MM.1S (cell line): ENCODE data around the gene PTPRN2.

Source experiments
- DNase-seq: peaks from one replicate; pipeline ENCODE4 v3.0.0-alpha.2; 2015
- H2AFZ ChIP-seq: fragments of 300-600 bp; sonication (generic); 2 replicates; pipeline ENCODE4 v1.6.0; 2016; ENCODE audit warnings: antibody characterized with exemption, low read length
- H3F3A ChIP-seq: fragments of 300-600 bp; sonication (generic); 2 replicates; pipeline ENCODE4 v1.6.1; 2016; ENCODE audit warnings: mild to moderate bottlenecking, antibody characterized with exemption, low read length, moderate library complexity, mixed read lengths; ENCODE audit not compliant: insufficient read depth
- H3K27ac ChIP-seq: fragments of 300-600 bp; sonication (generic); 2 replicates; pipeline ENCODE4 v1.5.1; 2016; ENCODE audit warnings: mild to moderate bottlenecking, low read length
- H3K27me3 ChIP-seq: fragments of 300-600 bp; sonication (generic); replicated peaks from 2 replicates; pipeline ENCODE4 v1.6.0; 2016; ENCODE audit warnings: low read length; ENCODE audit not compliant: insufficient read depth
- H3K36me3 ChIP-seq: fragments of 300-600 bp; sonication (generic); replicated peaks from 2 replicates; pipeline ENCODE4 v1.6.1; 2016; ENCODE audit warnings: mild to moderate bottlenecking, low read length, mixed read lengths; ENCODE audit not compliant: insufficient read depth
- H3K4me1 ChIP-seq: fragments of 300-600 bp; sonication (generic); 2 replicates; pipeline ENCODE4 v1.6.1; 2016; ENCODE audit warnings: low read length, mixed read lengths
- H3K4me2 ChIP-seq: fragments of 300-600 bp; sonication (generic); 2 replicates; pipeline ENCODE4 v1.6.0; 2016; ENCODE audit warnings: low read depth, low read length
- H3K4me3 ChIP-seq: fragments of 300-600 bp; sonication (generic); 2 replicates; pipeline ENCODE4 v1.5.1; 2016; ENCODE audit warnings: low read length, mixed read lengths
- H3K79me2 ChIP-seq: fragments of 300-600 bp; sonication (generic); 2 replicates; pipeline ENCODE4 v1.6.1; 2016; ENCODE audit warnings: mixed run types, low read length, mixed read lengths
- H3K9ac ChIP-seq: fragments of 300-600 bp; sonication (generic); 2 replicates; pipeline ENCODE4 v1.6.1; 2016; ENCODE audit warnings: low read length, mixed read lengths
- H3K9me2 ChIP-seq: fragments of 300-600 bp; sonication (generic); replicated peaks from 2 replicates; pipeline ENCODE4 v1.6.1; 2016; ENCODE audit warnings: mild to moderate bottlenecking, low read length, mixed read lengths; ENCODE audit not compliant: insufficient read depth
- H3K9me3 ChIP-seq: fragments of 300-600 bp; sonication (generic); replicated peaks from 2 replicates; pipeline ENCODE4 v1.6.1; 2016; ENCODE audit warnings: mild to moderate bottlenecking, low read length, mixed read lengths; ENCODE audit not compliant: insufficient read depth
- H4K20me1 ChIP-seq: fragments of 300-600 bp; sonication (generic); 2 replicates; pipeline ENCODE4 v1.6.1; 2016; ENCODE audit warnings: mild to moderate bottlenecking, low read length, moderate library complexity, mixed read lengths; ENCODE audit not compliant: insufficient read depth
- CTCF ChIP-seq: fragments of 300-600 bp; sonication (generic); IDR thresholded peaks from 2 replicates; pipeline ENCODE4 v1.5.1; 2016; ENCODE audit warnings: antibody characterized with exemption, low read length, mixed read lengths
- EZH2 ChIP-seq: fragments of 300-600 bp; sonication (generic); optimal IDR thresholded peaks from 2 replicates; pipeline ENCODE3; 2017; ENCODE audit warnings: low read depth, mild to moderate bottlenecking, antibody characterized with exemption, low read length, mixed read lengths
- EZH2phosphoT487 ChIP-seq: fragments of 300-600 bp; sonication (generic); IDR thresholded peaks from 2 replicates; pipeline ENCODE4 v1.6.1; 2018; ENCODE audit warnings: antibody characterized with exemption, low read length

PTPRN2 gene

GRCh38 chr7:158375034-158375433, 212.6 kb downstream of the PTPRN2 start:
- H3K27me3 ChIP-seq, result peaks cover 51% of the 10 kb centered on the region
- TF ChIP-seq EZH2phosphoT487 (no peak), CTCF (no peak), EZH2 (no peak)
- H3F3A ChIP-seq, result no peaks in the 10 kb centered on the region
- DNase-seq, result no peak
- H3K27ac ChIP-seq, result no peak overlapping the region
- no peak overlapping the region for H3K4me2 ChIP-seq
- H3K4me3 ChIP-seq, result no peak overlapping the region
- no peaks in the 10 kb centered on the region for H4K20me1 ChIP-seq
- H2AFZ ChIP-seq, result no peak overlapping the region
- no peaks in the 10 kb centered on the region for H3K79me2 ChIP-seq
- H3K9me2 ChIP-seq, result no peaks in the 10 kb centered on the region
- no peaks in the 10 kb centered on the region for H3K9me3 ChIP-seq
- no peaks in the 10 kb centered on the region for H3K4me1 ChIP-seq
- no peak overlapping the region for H3K9ac ChIP-seq
- H3K36me3 ChIP-seq, result no peaks in the 10 kb centered on the region

- no peaks in the 10 kb centered on the region for H3K9me3 ChIP-seq
- no peaks in the 10 kb centered on the region for H3F3A ChIP-seq
- no peak overlapping the region for H3K9ac ChIP-seq
- no peak overlapping the region for H3K4me3 ChIP-seq
- H3K27me3 ChIP-seq, result peaks cover 55% of the 10 kb centered on the region
- H3K9me2 ChIP-seq, result no peaks in the 10 kb centered on the region
- no peak overlapping the region for H3K4me2 ChIP-seq
- no peak overlapping the region for H2AFZ ChIP-seq
- H3K79me2 ChIP-seq, result no peaks in the 10 kb centered on the region
- no peaks in the 10 kb centered on the region for H3K36me3 ChIP-seq
- TF ChIP-seq EZH2phosphoT487, result no peak
- TF ChIP-seq EZH2, result no peak
- TF ChIP-seq CTCF, result no peak
- no peaks in the 10 kb centered on the region for H4K20me1 ChIP-seq
- no peak overlapping the region for H3K27ac ChIP-seq
- no peak for DNase-seq
- H3K4me1 ChIP-seq, result no peaks in the 10 kb centered on the region
These were observed 213.0 kb downstream of the PTPRN2 start for GRCh38 chr7:158374586-158374985.

- Histone ChIP-seq H2AFZ (no peak overlapping the region), H3K9me3 (no peaks in the 10 kb centered on the region), H4K20me1 (no peaks in the 10 kb centered on the region), H3K4me3 (no peak overlapping the region), H3K36me3 (no peaks in the 10 kb centered on the region), H3K27me3 (peaks cover 60% of the 10 kb centered on the region), H3K27ac (no peak overlapping the region), H3K4me1 (no peaks in the 10 kb centered on the region), H3K79me2 (no peaks in the 10 kb centered on the region), H3F3A (no peaks in the 10 kb centered on the region), H3K4me2 (no peak overlapping the region), H3K9ac (no peak overlapping the region), H3K9me2 (no peaks in the 10 kb centered on the region)
- no peak for DNase-seq
- no peak for TF ChIP-seq EZH2
- no peak for TF ChIP-seq CTCF
- TF ChIP-seq EZH2phosphoT487, result no peak
These were observed 213.5 kb downstream of the PTPRN2 start for GRCh38 chr7:158374146-158374545.
